NCI-H510A (cell line): ENCODE data around the gene MYO16.

ENCODE experiments used
- DNase-seq: peaks from one replicate; lab custom pipeline; 2025; lab: John Stamatoyannopoulos, UW

The MYO16 gene

GRCh38 chr13:108629181-108629752 is at the start of gene MYO16:
Gene MYO16, plus strand, starts transcription at chr13:108629611. Its CDS starts 234 bp downstream, at chr13:108629845.
- no peak for DNase-seq

- DNase-seq = no peak
Observed at GRCh38 chr13:108586826-108587225, 42.6 kb upstream of the MYO16 start.

- DNase-seq = no peak
Observed at GRCh38 chr13:108588516-108588915, 40.9 kb upstream of the MYO16 start.

- no peak for DNase-seq
Observed at GRCh38 chr13:108594153-108594552, 35.3 kb upstream of the MYO16 start.

GRCh38 chr13:108595436-108596274 is 33.8 kb upstream of the MYO16 start:
- no peak for DNase-seq

- DNase-seq = no peak
Observed at GRCh38 chr13:108597943-108598342, 31.5 kb upstream of the MYO16 start.

GRCh38 chr13:108606424-108606823 is 23.0 kb upstream of the MYO16 start:
- DNase-seq = no peak

GRCh38 chr13:108609353-108609752 is 20.1 kb upstream of the MYO16 start:
- DNase-seq = no peak

GRCh38 chr13:108610507-108610906 is 18.9 kb upstream of the MYO16 start:
- no peak for DNase-seq

GRCh38 chr13:108615241-108615640 is 14.2 kb upstream of the MYO16 start:
- DNase-seq = no peak

GRCh38 chr13:108618233-108618632 is 11.2 kb upstream of the MYO16 start:
- DNase-seq = no peak

GRCh38 chr13:108621462-108621861 is 7.9 kb upstream of the MYO16 start:
- peak; percentile 33 for DNase-seq

- DNase-seq = no peak
Observed at GRCh38 chr13:108624108-108624507, 5.3 kb upstream of the MYO16 start.

GRCh38 chr13:108624979-108625378 is 4.4 kb upstream of the MYO16 start:
- DNase-seq = no peak

- no peak for DNase-seq
Observed at GRCh38 chr13:108629988-108630387, 577 bp downstream of the MYO16 start.

GRCh38 chr13:108632649-108633167 is 3.3 kb downstream of the MYO16 start:
- DNase-seq = no peak

- DNase-seq = no peak
Observed at GRCh38 chr13:108638901-108639300, 9.5 kb downstream of the MYO16 start.

- DNase-seq = no peak
Observed at GRCh38 chr13:108643646-108644353, 14.4 kb downstream of the MYO16 start.

- no peak for DNase-seq
Observed at GRCh38 chr13:108645376-108645775, 16.0 kb downstream of the MYO16 start.

GRCh38 chr13:108650271-108650670 is 20.9 kb downstream of the MYO16 start:
- DNase-seq = no peak

GRCh38 chr13:108656742-108657141 is 27.3 kb downstream of the MYO16 start:
- DNase-seq = no peak

GRCh38 chr13:108657519-108657918 is 28.1 kb downstream of the MYO16 start:
- no peak for DNase-seq

GRCh38 chr13:108662528-108662927 is 33.1 kb downstream of the MYO16 start:
- DNase-seq = no peak
